ENCODE data around the gene TPRG1.

The TPRG1 gene

DNA sequence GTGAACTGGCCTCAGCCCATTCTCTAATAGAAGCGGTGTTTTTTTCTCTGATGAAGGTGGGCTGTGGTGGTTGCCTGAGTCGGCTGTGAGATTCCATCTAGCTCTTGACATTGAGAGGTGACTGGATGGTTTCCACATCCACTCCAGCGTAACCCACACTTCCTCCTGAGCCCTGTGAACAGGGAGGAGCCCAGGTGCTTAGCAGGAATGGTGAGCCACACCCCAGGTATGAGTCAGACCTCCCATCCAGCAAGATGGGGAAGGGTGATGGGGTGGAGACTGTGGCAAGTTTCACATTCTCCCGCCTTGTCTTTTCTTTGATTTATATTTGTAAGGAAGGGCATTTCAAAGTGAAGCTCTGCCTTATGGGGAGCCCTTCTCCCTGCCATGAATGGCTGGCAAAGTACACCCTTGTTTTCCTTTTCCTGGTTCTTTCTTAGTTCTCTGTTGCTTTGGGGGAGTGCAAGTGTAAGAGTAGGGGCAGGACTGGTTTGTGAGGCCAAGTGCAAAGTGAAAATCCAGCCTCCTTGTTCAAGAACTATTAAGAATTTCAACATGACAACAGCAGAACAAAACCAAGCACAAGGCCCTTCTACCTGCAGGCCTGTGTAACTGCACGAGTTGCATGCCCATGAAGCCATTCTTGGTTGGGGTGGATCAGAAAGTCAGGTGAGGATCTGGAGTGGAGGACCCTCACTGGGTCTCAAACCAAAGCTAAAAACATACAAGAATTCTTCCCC, 4.6 kb upstream of the TPRG1 start:
- DNase-seq: no peak

DNA sequence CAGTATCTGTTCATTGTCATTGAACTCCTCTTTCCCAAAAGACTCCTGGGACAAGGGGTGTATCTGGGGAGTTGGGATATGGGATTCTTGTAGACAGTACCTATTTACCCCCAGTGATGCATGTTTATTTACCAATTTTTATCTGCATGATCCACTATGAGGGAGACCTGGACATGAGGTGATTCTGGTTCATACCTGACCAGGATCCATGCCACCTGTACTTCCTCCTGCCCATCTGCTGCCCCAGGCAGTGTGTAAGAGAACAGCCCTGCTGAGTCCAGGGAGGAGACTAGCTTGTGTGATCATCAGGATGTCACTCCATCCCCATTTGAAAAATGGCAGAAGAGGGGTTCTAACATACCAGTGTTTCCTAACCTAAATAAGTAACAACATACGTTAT, 3.1 kb upstream of the TPRG1 start:
- DNase-seq: no peak

DNA sequence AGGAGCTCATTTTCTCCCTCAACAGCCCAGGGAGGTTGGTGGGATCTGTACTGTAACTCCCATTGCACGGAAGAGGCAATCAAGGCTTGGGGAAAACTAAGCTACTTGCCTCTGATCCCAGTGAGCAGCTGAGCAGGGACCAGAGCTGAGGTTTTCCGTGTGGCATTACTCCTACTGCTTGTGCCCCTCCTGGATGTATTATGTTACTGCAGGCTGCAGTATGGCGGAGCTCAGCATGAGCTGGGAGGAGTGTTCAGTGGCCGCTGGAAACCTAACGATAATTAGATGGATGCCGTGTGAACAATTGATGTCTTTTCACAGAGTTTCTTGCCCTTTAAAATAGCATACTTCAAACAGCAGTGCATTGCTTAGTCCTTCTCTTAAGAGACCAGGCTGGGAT, 2.0 kb upstream of the TPRG1 start:
- peak; percentile 33 for DNase-seq

DNA sequence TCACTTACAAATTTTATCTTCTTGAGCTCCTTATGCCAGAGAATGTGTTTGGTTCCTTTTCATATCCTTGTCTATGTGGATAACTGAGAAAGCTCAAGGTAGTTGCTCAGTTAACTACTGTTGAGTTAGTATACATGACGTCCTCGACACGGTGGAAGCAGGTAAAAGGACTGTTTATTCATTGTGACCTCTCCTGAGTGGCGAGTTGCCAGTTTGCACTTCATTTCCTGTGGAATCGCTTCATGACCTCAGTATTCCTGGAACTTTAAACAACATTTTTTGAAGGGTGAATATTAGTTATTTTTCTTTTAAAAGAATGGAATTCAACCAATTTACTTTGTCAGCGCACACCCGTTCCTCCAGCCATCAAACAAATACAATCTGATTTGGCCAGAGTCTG, 1.2 kb upstream of the TPRG1 start:
- no peak for DNase-seq

DNA sequence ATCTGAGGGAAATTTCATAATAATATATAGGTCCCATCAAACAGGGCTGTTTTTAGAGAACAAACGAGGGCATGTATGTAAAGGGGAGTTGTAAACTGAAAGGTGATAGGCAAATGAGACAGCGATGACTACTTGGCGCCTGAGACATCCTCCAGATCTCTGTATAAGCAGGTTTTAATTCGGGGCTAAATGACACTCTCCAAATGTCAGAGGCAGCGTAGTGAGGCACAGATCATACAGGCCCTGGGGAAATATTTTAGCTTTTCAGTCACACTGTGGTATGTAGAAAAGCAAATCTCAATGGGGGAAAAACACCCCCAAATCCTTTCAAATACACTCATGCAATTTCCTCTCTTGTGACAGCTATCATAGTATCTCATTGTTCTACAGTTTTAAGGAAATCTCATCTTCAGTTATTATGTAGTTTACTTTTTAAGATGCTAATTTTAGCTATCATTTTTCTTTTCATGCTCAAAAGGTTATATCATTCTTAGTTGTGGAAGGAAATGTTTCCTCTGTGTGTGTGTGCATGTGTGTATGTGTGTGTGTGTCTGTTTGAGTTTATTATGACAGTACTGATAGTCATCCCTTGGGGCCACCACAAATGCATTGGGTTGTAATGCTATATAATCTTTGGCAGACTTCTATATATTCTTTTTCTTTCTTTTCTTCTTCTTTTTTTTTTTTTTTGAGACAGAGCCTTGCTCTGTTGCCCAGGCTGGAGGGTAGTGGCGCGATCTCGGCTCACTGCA, 1.1 kb downstream of the TPRG1 start:
- DNase-seq: no peak

DNA sequence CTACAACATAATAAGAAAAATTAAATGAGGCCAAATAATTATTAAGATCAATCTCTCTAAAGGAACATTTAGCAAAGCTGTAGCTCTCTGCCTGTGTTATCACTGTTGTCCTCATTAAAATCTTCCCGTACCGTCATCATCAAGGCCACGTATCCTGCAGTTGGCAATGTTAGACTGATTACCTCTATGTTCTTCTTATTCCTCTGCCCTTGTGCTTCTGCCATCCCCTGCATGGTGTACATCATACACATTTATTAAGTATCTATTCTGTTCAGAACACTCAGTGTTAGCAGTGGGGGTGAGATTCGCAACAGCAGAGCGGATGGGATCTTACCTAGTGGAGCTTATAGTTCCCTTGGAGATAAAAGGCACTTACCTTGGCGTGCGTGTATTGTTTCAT, 12.8 kb downstream of the TPRG1 start:
- DNase-seq: no peak

DNA sequence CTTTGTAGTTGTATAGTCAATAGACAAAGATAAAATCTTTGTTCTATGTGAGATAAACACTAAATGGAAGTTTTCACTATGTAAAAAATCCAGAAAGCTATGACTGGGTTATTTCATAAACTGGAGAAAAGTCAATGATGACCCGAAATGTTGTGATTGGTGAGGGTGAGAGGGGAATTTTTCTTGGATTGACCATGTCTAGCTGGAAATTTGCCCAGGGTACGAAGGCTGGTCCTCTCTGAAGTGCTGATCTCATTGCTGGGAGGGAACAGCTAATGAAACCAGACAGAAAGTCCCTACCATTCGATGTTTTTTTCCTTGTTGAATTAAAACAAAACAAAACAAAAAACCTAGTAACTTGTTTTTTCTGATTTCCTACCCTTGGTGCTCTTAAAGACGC, 14.3 kb downstream of the TPRG1 start:
- DNase-seq: no peak

DNA sequence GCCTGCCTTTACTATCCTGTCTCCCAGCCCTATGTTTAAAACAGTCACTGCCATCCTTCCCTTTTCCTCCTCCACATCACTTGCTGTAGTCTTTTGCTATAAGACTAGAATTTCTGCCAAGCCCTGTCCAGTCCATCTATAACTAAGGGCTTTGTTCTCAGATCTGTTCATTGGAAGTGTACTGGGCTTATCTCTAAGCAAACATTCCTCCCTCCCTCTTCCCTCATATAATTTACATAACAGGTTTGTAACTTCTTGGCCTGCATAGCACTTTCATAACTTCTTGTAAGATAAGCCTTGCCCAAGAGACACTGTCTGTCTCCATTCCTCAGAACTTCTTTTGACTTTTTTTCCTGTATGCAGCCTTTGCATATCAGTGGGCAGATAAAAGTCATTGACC, 16.7 kb downstream of the TPRG1 start:
- DNase-seq: no peak

DNA sequence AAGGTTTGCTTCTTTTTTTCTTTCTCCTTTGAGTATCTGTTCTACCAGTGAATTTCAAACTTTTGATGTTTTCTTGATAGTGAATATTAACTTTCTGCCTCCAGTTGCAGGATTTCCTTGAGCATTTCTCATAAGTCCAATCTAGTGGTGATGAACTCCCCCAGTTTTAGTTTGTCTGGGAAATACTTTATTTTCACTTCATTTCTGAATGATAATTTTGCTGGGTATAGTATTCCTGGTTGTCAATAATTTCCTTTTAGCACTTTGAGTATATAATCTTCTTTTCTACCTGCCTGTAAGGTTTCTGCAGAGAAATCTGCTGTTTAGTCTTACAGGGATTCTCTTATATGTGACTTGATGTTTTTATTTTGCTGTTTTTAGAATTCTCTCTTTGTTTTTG, 21.0 kb downstream of the TPRG1 start:
- DNase-seq: no peak

DNA sequence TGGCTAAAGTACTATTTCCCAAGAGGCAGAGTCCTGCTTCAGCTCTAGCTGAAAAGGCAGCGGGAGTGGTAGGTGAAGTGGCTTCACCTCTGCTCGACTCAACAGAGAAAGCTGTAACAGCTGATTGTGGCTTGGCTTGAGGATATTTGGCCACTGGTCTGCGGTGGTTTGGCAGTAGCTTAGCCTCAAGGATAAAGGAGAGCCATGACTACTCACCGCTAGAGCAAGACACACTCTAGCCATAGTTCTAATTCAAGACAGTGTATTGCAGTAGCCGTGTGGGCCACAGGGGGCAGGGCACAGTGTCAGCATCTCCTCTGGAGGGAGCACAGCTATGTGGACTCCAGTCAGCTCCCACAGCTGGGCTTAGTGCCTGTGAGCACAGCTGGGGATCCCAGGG, 23.5 kb downstream of the TPRG1 start:
- no peak for DNase-seq

DNA sequence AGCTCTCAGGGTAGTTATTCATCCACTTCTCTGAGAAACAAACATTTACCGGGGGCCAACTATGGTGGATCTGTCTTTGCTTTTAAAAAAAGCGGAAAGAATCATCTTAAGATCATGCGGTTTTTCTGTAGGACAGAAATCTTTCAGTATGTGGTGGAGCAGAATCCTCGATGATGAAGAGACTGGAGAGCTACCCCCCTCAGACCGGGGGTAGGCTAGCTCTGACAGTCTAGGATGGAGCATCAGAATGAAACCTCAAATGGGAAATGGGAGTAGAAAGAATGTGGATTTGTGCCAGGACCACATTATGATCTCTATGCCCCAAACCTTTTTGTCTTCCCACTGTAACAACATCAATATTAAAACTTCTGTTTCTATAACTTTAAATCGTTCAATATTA, 30.3 kb downstream of the TPRG1 start:
- no peak for DNase-seq

DNA sequence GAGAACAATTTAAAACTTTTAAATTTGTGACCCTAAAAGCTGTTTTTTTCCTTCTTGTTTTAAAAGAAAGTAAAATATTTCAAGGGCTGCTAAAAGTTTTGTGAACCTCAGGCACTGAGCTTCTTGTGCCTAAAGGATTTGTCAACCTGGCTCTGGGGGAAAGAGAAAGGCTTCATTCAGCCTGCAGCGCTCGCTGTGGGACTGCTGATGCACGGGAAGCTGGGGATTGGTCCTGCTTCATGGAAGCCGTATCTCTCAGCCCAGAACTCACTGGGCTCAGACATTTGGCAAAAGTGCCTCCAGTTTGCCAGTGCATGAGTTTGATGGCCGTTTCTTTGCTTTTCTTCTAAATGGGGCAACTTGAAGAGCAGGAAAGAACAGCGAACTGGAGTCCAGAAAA, 30.8 kb downstream of the TPRG1 start:
- no peak for DNase-seq

DNA sequence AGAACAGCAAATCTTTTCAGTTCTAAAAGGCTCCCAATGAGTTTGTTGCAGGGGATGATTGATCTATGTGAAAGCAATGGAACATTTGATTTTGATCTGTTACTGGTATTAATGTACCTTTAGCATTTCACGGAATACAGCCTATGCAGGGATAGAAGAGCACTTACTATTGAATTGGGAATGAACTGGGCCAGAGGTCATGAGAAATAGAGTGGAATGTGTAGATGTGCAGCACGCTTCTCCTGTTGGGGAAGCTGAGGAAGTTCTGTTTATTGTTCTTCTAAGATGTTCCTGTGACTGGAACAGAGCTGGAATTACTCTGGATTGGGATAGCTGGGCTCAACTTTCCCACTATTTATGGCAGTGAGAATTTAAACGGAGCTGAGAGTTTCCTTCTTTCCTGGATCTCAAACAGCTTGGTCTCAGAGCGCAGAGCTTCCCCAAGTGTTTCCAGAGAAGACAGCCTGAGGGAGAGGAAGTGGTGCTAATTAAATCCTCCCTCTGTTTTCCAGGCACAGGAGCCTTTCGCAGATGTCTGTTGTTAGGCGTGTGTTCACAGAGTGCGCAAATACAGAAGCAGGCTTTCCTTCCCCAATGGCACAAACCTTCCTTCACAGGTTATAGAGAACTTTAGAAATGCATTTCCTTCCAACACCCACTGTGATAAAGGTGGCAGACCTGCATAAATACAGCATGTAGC, 32.5 kb downstream of the TPRG1 start:
- DNase-seq: no peak

DNA sequence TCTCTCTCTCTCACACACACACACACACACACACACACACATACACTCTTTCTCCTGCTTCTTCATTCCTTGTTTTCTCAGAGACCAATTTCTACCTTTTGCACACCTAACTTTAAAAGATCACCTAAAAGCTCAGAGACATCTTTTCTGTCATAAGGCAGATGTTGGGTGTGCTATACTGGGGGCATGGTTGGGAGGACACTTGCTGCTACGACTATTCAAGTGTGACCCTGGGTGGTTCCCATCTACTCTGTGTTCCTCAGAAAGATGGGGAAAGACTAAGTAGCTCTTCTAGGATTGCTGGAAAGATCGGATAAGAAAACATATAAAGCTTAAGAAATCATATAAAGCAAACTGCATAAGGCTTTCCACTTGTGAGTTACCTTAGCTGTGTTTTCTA, 33.2 kb downstream of the TPRG1 start:
- no peak for DNase-seq

DNA sequence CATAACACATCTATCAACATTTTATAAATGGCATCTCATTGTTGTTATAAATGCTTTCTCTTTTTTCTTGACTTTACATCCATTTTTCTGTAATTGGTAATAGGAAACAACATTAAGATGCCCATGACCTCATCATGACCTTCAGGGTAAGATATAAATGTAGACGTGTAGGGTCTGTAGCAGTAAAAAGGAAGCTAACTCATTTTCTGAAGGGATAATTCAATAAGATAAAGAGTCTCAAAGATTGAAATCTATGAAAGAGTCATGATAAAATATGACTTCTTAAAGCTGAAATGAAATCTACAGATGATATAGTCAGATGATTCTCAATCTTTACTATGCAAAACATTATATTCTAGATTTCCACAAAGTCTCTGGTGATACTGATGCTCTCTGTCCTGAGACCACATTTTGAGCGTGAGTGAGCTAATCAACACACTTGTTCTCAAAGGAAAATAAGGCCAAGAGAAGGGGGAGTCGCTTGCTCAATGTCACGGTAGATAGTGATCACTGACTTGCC, 38.5 kb downstream of the TPRG1 start:
- DNase-seq: no peak

DNA sequence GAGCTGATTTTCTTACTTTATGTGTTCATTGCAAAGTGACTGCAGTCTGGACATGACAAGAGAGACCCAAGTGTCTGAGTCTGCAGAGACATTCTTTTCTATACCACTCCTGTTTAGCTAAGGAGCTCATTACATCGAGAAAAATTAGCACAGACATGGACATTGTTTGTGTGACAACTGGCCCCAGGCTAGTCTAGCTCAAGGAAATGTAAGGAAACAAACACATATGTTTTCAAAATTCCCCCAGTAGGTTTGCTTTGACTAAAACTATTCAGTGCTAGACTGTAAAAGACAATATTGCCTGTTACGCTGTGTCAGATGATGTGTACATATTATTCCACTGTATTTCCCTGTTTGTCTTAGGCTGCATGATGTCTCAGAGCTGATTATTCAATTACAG, 40.9 kb downstream of the TPRG1 start:
- no peak for DNase-seq

DNA sequence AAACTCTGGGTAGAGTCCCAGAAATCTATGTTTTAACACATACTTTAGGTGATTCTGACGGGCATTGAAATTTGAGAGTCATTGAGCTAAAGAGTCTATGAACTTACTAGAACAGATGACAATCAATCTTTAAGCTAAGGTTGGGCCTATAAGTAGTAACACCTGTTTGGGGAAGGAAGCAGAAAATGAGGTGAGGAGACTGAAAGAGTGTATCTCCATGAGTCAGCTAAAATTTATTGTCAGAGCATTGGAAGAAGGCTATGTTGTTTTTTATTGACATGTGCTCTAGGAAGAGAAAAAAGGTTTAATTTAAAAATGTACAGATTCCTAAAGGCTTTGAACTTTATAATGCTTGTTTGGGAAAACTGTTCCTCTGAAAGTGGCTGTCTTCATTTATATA, 42.9 kb downstream of the TPRG1 start:
- no peak for DNase-seq

DNA sequence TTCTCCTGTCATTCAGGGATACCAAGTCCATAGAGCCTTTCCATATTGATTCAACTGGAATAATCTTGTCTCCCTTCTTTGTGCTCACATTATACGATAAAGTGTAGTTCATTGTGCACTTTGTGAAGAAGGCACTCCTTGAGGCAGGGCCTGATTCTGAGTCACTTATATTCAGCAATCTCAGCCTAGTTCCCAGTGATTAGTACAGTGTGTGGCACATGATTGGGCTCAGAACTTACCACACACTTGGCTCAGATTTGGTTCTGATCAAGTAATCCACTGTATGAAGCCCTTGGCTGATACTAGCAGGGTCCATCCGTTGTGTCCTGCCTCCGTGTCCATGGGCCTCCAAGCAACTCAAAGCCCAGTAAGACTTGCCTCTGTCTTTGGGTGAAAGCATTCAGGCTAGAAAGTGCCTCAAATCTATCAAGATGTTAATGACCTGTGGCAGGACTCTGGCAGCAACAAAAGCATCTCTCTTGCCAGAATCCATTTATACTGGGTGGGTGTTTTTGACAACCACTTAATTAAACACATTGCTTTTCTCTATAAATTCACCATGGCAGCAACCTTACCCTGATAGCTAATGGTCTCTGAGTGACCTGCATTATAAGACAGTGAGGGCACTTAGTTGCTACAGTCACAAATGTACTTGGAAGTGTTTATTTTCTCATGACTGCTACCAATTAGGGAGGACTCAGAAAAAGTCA, 51.3 kb downstream of the TPRG1 start:
- no peak for DNase-seq

DNA sequence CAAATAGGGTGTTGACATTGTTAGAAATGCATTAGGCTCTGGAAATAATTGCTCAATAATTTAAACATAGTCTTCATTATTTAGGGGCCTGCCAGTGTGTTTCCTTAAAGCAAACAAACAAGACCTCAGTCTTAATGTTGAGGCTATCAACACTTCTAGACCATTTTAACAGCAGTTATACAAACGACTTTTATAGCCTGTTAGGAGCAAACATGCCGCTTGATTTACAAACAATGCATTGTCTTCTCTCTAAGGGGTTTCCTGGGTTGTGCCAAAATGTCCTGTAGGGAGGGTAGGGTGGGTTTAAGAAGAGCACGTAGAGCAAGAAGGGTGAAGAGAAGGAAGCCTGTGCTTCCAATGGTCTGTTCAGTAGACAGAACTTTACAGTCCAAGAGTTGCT, 53.7 kb downstream of the TPRG1 start:
- no peak for DNase-seq

DNA sequence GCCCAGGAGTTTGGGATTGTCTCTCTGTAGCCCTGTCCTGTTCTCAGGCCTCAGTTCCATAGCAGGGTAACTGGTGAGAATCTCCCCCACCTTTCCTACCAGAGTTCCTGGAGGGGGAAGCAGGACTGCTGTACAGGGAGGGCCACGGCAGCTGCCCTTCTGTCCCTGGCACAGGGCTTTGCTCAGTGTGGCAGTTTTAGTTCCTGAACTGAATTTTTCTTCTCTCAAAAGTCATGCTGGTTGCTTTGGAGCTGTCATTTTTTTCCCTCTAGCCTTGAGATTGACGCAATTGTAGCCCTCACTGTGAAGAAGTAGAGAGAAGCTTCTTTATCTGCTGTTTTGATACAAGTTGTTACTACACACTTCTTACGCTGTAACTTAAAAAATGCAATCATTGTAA, 55.5 kb downstream of the TPRG1 start:
- no peak for DNase-seq

DNA sequence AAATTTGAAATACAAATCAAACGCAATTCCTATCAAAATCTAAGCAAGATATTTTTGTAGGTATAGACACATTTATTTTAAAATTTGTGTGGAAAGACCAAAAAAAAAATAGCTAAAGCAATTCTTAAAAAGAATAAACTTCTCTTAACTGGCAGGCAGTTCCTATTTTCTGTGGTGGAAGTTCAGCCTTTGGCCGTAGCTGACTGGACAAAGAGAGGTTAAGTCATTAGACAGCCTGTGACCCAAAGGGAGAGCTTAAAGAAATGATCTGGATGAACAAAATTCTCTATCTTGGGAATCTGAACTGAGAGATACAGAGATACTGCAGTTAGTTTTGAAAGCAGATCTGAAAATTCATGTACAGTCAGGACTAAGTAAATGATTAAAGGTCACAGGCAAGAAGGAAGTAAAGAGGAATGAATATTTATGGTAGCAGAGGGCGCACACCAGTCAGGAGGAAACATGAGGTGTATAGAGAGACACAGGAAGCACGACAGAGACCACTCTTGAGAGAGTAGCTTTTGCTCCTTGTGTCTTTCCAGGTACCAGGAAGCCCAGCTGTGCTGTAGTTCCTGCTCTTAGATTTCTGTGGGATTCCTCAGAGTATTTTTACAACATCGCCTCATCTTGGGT, 57.5 kb downstream of the TPRG1 start:
- DNase-seq: no peak

DNA sequence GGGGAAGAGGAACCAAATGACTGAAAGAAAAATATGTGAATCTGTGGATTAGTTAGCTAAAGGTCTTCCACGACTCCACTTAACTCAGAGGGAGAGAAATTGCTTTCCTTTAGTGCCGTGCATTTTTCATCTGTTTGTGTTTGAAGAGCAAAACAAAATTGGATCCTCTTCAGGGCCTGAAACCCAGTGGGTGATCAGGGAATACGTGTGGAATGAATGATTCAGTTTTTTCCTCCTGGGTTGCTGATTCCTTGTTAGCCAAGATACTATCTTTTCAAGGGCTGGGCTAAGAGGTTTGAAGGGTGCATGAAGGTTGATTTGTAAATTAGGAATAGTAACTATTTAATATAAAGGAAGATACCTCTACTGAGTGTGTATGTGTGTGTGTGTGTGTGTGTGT, 61.0 kb downstream of the TPRG1 start:
- no peak for DNase-seq

Measured in COR-L47 (cell line).